ENCODE results near the gene LIMS2. TPM values are rescaled to one million over a fixed set of nuclear protein-coding genes. Genes with fewer than 3 reads are reported as not detected.

Gene LIMS2
- polyA plus RNA-seq, 2 of the 4 experiments (the other 2 are of a cell fraction), result 1.2 to 6.1 TPM

DNA sequence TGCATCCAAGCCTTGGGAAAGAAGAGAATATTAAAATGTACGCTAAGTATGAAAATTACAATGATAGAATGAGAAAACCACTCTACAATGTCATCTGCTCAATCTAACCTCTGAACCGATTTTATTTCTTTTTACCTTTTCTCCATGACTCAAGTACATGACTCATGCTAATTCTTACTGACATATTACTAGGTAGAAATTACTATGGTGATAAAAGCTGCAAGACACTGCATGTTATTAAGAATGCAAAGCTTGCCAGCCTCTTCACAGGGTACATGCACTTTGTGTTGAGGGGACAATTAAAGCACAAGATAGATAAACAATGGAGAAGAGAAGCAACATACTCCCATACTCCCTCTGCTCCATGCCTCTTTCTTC, 46.6 kb upstream of the LIMS2 start:
- no peak for ATAC-seq
- TF ChIP-seq FOSL2 (IDR thresholded peaks at IDR 0.05) (no peak), FOSL2 (CRISPR knock-in tag; IDR thresholded peaks at IDR 0.05) (peak; percentile 56), CEBPB (IDR thresholded peaks at IDR 0.05) (no peak)
- Histone ChIP-seq H3K27ac (no peak overlapping the region), H3K4me2 (no peak overlapping the region), H3K9me3 (no peaks in the 10 kb centered on the region), H3K4me3 (no peak overlapping the region), H3K4me1 (no peaks in the 10 kb centered on the region; the same call in 2 of the 3 replicates)
- FAIRE-seq, result no peak
- no peak for DNase-seq (ENCODE audit: low read depth in 1 of 2, low spot score in 1 of 2)
- CTCF ChIA-PET, result no interaction called here
- POLR2A ChIA-PET, result no interaction called here
- WGBS (ENCODE audit: missing lambda C conversion rate), result 72% methylated on average over 2 of the region's 2 CpGs

DNA sequence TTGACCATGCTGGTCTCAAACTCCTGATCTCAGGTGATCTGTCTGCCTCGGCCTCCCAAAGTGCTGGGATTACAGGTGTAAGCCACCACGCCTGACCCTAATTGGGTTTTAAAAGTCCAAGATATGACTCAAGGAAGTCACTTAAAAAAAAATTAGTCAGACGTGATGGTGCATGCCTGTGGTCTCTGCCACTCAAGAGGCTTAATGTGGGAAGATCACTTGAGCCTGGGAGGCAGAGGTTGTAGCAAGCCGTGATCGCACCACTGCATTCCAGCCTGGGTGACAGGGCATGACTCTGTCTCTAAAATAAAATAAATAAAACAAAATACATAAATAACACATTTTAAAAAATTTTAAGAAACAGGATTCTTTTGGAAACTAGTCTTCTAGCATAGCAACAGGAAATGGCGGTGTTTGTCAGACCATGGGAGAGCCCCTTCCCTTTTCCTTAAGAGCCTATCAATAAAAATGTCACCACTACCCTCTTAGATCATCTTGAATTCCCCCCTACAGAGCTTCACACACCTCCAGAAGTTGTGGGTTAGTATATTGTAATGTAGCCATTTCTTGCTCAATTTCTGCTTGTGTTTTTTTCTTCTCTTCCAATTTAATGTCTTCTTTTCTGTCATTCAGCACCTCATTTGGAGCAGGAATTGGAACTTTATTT, 46.1 kb upstream of the LIMS2 start:
- H3K9me3 ChIP-seq, result no peaks in the 10 kb centered on the region
- no peak for TF ChIP-seq EHF (CRISPR knock-in tag; IDR thresholded peaks at IDR 0.05)
- TF ChIP-seq, protein P1, sequence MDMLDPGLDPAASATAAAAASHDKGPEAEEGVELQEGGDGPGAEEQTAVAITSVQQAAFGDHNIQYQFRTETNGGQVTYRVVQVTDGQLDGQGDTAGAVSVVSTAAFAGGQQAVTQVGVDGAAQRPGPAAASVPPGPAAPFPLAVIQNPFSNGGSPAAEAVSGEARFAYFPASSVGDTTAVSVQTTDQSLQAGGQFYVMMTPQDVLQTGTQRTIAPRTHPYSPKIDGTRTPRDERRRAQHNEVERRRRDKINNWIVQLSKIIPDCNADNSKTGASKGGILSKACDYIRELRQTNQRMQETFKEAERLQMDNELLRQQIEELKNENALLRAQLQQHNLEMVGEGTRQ (IDR thresholded peaks at IDR 0.05), result no peak
- TF ChIP-seq, protein P2, sequence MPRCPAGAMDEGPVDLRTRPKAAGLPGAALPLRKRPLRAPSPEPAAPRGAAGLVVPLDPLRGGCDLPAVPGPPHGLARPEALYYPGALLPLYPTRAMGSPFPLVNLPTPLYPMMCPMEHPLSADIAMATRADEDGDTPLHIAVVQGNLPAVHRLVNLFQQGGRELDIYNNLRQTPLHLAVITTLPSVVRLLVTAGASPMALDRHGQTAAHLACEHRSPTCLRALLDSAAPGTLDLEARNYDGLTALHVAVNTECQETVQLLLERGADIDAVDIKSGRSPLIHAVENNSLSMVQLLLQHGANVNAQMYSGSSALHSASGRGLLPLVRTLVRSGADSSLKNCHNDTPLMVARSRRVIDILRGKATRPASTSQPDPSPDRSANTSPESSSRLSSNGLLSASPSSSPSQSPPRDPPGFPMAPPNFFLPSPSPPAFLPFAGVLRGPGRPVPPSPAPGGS (IDR thresholded peaks at IDR 0.05), result no peak
- no peak for TF ChIP-seq RCOR1 (IDR thresholded peaks at IDR 0.05; ENCODE audit: low read depth, low read length)
- TF ChIP-seq, protein P3, sequence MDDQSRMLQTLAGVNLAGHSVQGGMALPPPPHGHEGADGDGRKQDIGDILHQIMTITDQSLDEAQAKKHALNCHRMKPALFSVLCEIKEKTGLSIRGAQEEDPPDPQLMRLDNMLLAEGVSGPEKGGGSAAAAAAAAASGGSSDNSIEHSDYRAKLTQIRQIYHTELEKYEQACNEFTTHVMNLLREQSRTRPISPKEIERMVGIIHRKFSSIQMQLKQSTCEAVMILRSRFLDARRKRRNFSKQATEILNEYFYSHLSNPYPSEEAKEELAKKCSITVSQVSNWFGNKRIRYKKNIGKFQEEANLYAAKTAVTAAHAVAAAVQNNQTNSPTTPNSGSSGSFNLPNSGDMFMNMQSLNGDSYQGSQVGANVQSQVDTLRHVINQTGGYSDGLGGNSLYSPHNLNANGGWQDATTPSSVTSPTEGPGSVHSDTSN (IDR thresholded peaks at IDR 0.05), result no peak
- no peak for TF ChIP-seq PHF8 (IDR thresholded peaks at IDR 0.05; ENCODE audit: borderline replicate concordance, low read depth)
- no peak for TF ChIP-seq CBX2 (IDR thresholded peaks at IDR 0.05; ENCODE audit: borderline replicate concordance, low read depth)
- TF ChIP-seq, protein P4, sequence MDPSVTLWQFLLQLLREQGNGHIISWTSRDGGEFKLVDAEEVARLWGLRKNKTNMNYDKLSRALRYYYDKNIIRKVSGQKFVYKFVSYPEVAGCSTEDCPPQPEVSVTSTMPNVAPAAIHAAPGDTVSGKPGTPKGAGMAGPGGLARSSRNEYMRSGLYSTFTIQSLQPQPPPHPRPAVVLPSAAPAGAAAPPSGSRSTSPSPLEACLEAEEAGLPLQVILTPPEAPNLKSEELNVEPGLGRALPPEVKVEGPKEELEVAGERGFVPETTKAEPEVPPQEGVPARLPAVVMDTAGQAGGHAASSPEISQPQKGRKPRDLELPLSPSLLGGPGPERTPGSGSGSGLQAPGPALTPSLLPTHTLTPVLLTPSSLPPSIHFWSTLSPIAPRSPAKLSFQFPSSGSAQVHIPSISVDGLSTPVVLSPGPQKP (IDR thresholded peaks at IDR 0.05; ENCODE audit: low read depth, low read length), result no peak
- TF ChIP-seq ZNF302 (CRISPR knock-in tag; IDR thresholded peaks at IDR 0.05), result no peak
- no peak for TF ChIP-seq TP53 (CRISPR knock-in tag; IDR thresholded peaks at IDR 0.05)
- TF ChIP-seq, protein P5, sequence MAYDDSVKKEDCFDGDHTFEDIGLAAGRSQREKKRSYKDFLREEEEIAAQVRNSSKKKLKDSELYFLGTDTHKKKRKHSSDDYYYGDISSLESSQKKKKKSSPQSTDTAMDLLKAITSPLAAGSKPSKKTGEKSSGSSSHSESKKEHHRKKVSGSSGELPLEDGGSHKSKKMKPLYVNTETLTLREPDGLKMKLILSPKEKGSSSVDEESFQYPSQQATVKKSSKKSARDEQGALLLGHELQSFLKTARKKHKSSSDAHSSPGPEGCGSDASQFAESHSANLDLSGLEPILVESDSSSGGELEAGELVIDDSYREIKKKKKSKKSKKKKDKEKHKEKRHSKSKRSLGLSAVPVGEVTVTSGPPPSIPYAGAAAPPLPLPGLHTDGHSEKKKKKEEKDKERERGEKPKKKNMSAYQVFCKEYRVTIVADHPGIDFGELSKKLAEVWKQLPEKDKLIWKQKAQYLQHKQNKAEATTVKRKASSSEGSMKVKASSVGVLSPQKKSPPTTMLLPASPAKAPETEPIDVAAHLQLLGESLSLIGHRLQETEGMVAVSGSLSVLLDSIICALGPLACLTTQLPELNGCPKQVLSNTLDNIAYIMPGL (CRISPR knock-in tag; IDR thresholded peaks at IDR 0.05; ENCODE audit: borderline replicate concordance), result no peak
- TF ChIP-seq HOXB5 (CRISPR knock-in tag; IDR thresholded peaks at IDR 0.05), result no peak
- TF ChIP-seq POLR2AphosphoS2 (conservative IDR thresholded peaks at IDR 0.05; ENCODE audit: low read length), result no peak
- TF ChIP-seq SREBF2 (IDR thresholded peaks at IDR 0.05), result no peak
- CTCF ChIA-PET, result no interaction called here
- no peak overlapping the region for H3K27ac ChIP-seq
- FAIRE-seq (no peak), ATAC-seq (no peak), DNase-seq (ENCODE audit: low read depth in 1 of 2, low spot score in 1 of 2) (no peak)
- no peak overlapping the region for H3K4me3 ChIP-seq
- H3K4me2 ChIP-seq, result no peak overlapping the region
- WGBS (ENCODE audit: missing lambda C conversion rate), result 87% methylated on average over 6 of the region's 6 CpGs
- POLR2A ChIA-PET, result no interaction called here
- no peaks in the 10 kb centered on the region; the same call in 2 of the 3 replicates for H3K4me1 ChIP-seq
